Posterior vena cava (tissue), 2 donors: ENCODE measurements around the gene NTM. TPM values are rescaled to one million over a fixed set of nuclear protein-coding genes. Genes with fewer than 3 reads are reported as not detected.

Experiments used
- DNase-seq: peaks from one replicate; pipeline ENCODE4 v3.0.0-alpha.2; 2020; ENCODE audit warnings: low spot score
- intact Hi-C, 2 donors: fragments of 100-400 bp; cut with DNase I; formaldehyde crosslinking; loops; one replicate each; pipeline versions ENCODE4 v1.14.1 to v1.14.2; 2022 to 2023
- total RNA-seq, 2 donors: library from RNA; stranded (reverse); fragmentation: NEBNext Ultra II Directional; extraction: Animal tissue kit (Norgen Biotek cat#: 25700); gene quantifications; one replicate each; pipeline ENCODE4 v1.2.1, GENCODE V29; 2021
- donor health status: DM: yes; HTN: yes; CAD: no.
- donor health status: DM: yes; HTN: yes; CAD: no.

Gene NTM
- total RNA-seq, 2 donors from 2014 or later: 8.2 to 16.1 TPM

GRCh38 chr11:132161403-132162078 is 791.1 kb downstream of the NTM start:
- intact Hi-C loops: no loop called here
- DNase-seq: no peak

- no peak for DNase-seq
Measured at GRCh38 chr11:132168344-132168981, 798.0 kb downstream of the NTM start.

GRCh38 chr11:132171031-132171430 is 800.6 kb downstream of the NTM start:
- DNase-seq: no peak
- intact Hi-C loops: no loop called here

More at GRCh38 chr11:132168344-132168981, 798.0 kb downstream of the NTM start:
- intact Hi-C loops: no loop called here

GRCh38 chr11:132174362-132175255 is 804.2 kb downstream of the NTM start:
- no peak for DNase-seq
- intact Hi-C loops: no loop called here

- no peak for DNase-seq
- intact Hi-C loops: no loop called here
Measured at GRCh38 chr11:132177106-132177505, 806.7 kb downstream of the NTM start.

GRCh38 chr11:132184079-132184478 is 813.7 kb downstream of the NTM start:
- DNase-seq: no peak
- intact Hi-C loops: no loop called here

GRCh38 chr11:132185726-132186592 is 815.5 kb downstream of the NTM start:
- intact Hi-C loops: no loop called here
- no peak for DNase-seq

GRCh38 chr11:132186699-132187098 is 816.3 kb downstream of the NTM start:
- no peak for DNase-seq
- intact Hi-C loops: no loop called here

- intact Hi-C loops: no loop called here
- DNase-seq: no peak
Measured at GRCh38 chr11:132187386-132187785, 817.0 kb downstream of the NTM start.

GRCh38 chr11:132187814-132188213 is 817.4 kb downstream of the NTM start:
- no peak for DNase-seq
- intact Hi-C loops: no loop called here

GRCh38 chr11:132196928-132197327 is 826.5 kb downstream of the NTM start:
- DNase-seq: no peak
- intact Hi-C loops: no loop called here

- intact Hi-C loops: no loop called here
- no peak for DNase-seq
Measured at GRCh38 chr11:132200353-132200936, 830.0 kb downstream of the NTM start.

GRCh38 chr11:132202621-132203020 is 832.2 kb downstream of the NTM start:
- intact Hi-C loops: no loop called here
- DNase-seq: no peak

GRCh38 chr11:132205006-132205405 is 834.6 kb downstream of the NTM start:
- DNase-seq: no peak
- intact Hi-C loops: no loop called here

GRCh38 chr11:132205496-132205895 is 835.1 kb downstream of the NTM start:
- intact Hi-C loops: no loop called here
- DNase-seq: no peak

GRCh38 chr11:132206993-132207392 is 836.6 kb downstream of the NTM start:
- intact Hi-C loops: no loop called here
- no peak for DNase-seq

GRCh38 chr11:132208477-132209055 is 838.2 kb downstream of the NTM start:
- no peak for DNase-seq
- intact Hi-C loops: no loop called here

- DNase-seq: no peak
- intact Hi-C loops: no loop called here
Measured at GRCh38 chr11:132211479-132211878, 841.1 kb downstream of the NTM start.

- intact Hi-C loops: no loop called here
Measured at GRCh38 chr11:132217856-132218255, 847.4 kb downstream of the NTM start.

More at GRCh38 chr11:132217856-132218255, 847.4 kb downstream of the NTM start:
- DNase-seq: no peak
